Measurements from ENCODE around the gene PRRT3.
A peak's percentile ranks its signal among the peaks of the same experiment; 100 is the strongest.

Gene PRRT3

GRCh38 chr3:9951962-9952805 is at the start of gene PRRT3:
PRRT3 (minus strand) TSS chr3:9952408; CDS start chr3:9950115, 2,293 bp downstream.
- Histone ChIP-seq H3K9me3 (ENCODE audit: low read length) (no peaks in the 10 kb centered on the region), H3K4me3 (ENCODE audit: low read length) (peak within 1 kb of the TSS; percentile 80), H3K27me3 (ENCODE audit: insufficient read depth, low read length) (no peaks in the 10 kb centered on the region), H2AFZ (ENCODE audit: low read depth, low read length) (peak within 1 kb of the TSS; percentile 74), H3K36me3 (ENCODE audit: insufficient read depth, low read length) (peaks cover 3% of the 10 kb centered on the region), H3K4me1 (ENCODE audit: insufficient read depth, low read length) (no peaks in the 10 kb centered on the region)

GRCh38 chr3:10000686-10001085 is 48.5 kb upstream of the PRRT3 start:
- Histone ChIP-seq H3K36me3 (ENCODE audit: insufficient read depth, low read length) (peaks cover 51% of the 10 kb centered on the region), H3K27me3 (ENCODE audit: insufficient read depth, low read length) (no peaks in the 10 kb centered on the region), H2AFZ (ENCODE audit: low read depth, low read length) (no peak overlapping the region), H3K4me1 (ENCODE audit: insufficient read depth, low read length) (no peaks in the 10 kb centered on the region), H3K9me3 (ENCODE audit: low read length) (peaks cover 2% of the 10 kb centered on the region), H3K4me3 (ENCODE audit: low read length) (no peak overlapping the region)

GRCh38 chr3:9994086-9994844 is 42.1 kb upstream of the PRRT3 start:
- H3K4me1 ChIP-seq (ENCODE audit: insufficient read depth, low read length), result no peaks in the 10 kb centered on the region
- H3K36me3 ChIP-seq (ENCODE audit: insufficient read depth, low read length), result peaks cover 22% of the 10 kb centered on the region
- H2AFZ ChIP-seq (ENCODE audit: low read depth, low read length), result no peak overlapping the region
- peaks cover 2% of the 10 kb centered on the region for H3K9me3 ChIP-seq (ENCODE audit: low read length)
- H3K27me3 ChIP-seq (ENCODE audit: insufficient read depth, low read length), result no peaks in the 10 kb centered on the region
- no peak overlapping the region for H3K4me3 ChIP-seq (ENCODE audit: low read length)

- peaks cover 8% of the 10 kb centered on the region for H3K36me3 ChIP-seq (ENCODE audit: insufficient read depth, low read length)
- H3K4me3 ChIP-seq (ENCODE audit: low read length), result peak overlapping the region; percentile 65
- H3K4me1 ChIP-seq (ENCODE audit: insufficient read depth, low read length), result peaks cover 22% of the 10 kb centered on the region
- H3K9me3 ChIP-seq (ENCODE audit: low read length), result no peaks in the 10 kb centered on the region
- H3K27me3 ChIP-seq (ENCODE audit: insufficient read depth, low read length), result no peaks in the 10 kb centered on the region
- peak overlapping the region; percentile 36 for H2AFZ ChIP-seq (ENCODE audit: low read depth, low read length)
Observed at GRCh38 chr3:9986230-9986725, 34.1 kb upstream of the PRRT3 start.

- peaks cover 37% of the 10 kb centered on the region for H3K36me3 ChIP-seq (ENCODE audit: insufficient read depth, low read length)
Observed at GRCh38 chr3:9980251-9980650, 28.0 kb upstream of the PRRT3 start.

GRCh38 chr3:9978710-9979305 is 26.6 kb upstream of the PRRT3 start:
- no peaks in the 10 kb centered on the region for H3K4me1 ChIP-seq (ENCODE audit: insufficient read depth, low read length)
- no peaks in the 10 kb centered on the region for H3K9me3 ChIP-seq (ENCODE audit: low read length)
- peaks cover 46% of the 10 kb centered on the region for H3K36me3 ChIP-seq (ENCODE audit: insufficient read depth, low read length)
- H3K27me3 ChIP-seq (ENCODE audit: insufficient read depth, low read length), result no peaks in the 10 kb centered on the region
- H2AFZ ChIP-seq (ENCODE audit: low read depth, low read length), result no peak overlapping the region
- H3K4me3 ChIP-seq (ENCODE audit: low read length), result no peak overlapping the region

More at GRCh38 chr3:9980251-9980650, 28.0 kb upstream of the PRRT3 start:
- Histone ChIP-seq H3K9me3 (ENCODE audit: low read length) (no peaks in the 10 kb centered on the region), H3K4me1 (ENCODE audit: insufficient read depth, low read length) (peaks cover 2% of the 10 kb centered on the region), H3K27me3 (ENCODE audit: insufficient read depth, low read length) (no peaks in the 10 kb centered on the region), H3K4me3 (ENCODE audit: low read length) (no peak overlapping the region), H2AFZ (ENCODE audit: low read depth, low read length) (no peak overlapping the region)

GRCh38 chr3:9976721-9977709 is 24.8 kb upstream of the PRRT3 start:
- no peak overlapping the region for H2AFZ ChIP-seq (ENCODE audit: low read depth, low read length)
- H3K27me3 ChIP-seq (ENCODE audit: insufficient read depth, low read length), result no peaks in the 10 kb centered on the region
- no peaks in the 10 kb centered on the region for H3K4me1 ChIP-seq (ENCODE audit: insufficient read depth, low read length)
- no peak overlapping the region for H3K4me3 ChIP-seq (ENCODE audit: low read length)
- peaks cover 52% of the 10 kb centered on the region for H3K36me3 ChIP-seq (ENCODE audit: insufficient read depth, low read length)
- no peaks in the 10 kb centered on the region for H3K9me3 ChIP-seq (ENCODE audit: low read length)

- Histone ChIP-seq H3K36me3 (ENCODE audit: insufficient read depth, low read length) (peaks cover 77% of the 10 kb centered on the region), H3K4me3 (ENCODE audit: low read length) (no peak overlapping the region), H2AFZ (ENCODE audit: low read depth, low read length) (no peak overlapping the region), H3K4me1 (ENCODE audit: insufficient read depth, low read length) (no peaks in the 10 kb centered on the region), H3K27me3 (ENCODE audit: insufficient read depth, low read length) (no peaks in the 10 kb centered on the region), H3K9me3 (ENCODE audit: low read length) (no peaks in the 10 kb centered on the region)
Observed at GRCh38 chr3:9970020-9970652, 17.9 kb upstream of the PRRT3 start.

- H3K36me3 ChIP-seq (ENCODE audit: insufficient read depth, low read length), result peaks cover 77% of the 10 kb centered on the region
Observed at GRCh38 chr3:9969632-9970019, 17.4 kb upstream of the PRRT3 start.

GRCh38 chr3:9966841-9967240 is 14.6 kb upstream of the PRRT3 start:
- peaks cover 75% of the 10 kb centered on the region for H3K36me3 ChIP-seq (ENCODE audit: insufficient read depth, low read length)
- no peaks in the 10 kb centered on the region for H3K4me1 ChIP-seq (ENCODE audit: insufficient read depth, low read length)
- H3K4me3 ChIP-seq (ENCODE audit: low read length), result no peak overlapping the region
- H2AFZ ChIP-seq (ENCODE audit: low read depth, low read length), result no peak overlapping the region
- H3K9me3 ChIP-seq (ENCODE audit: low read length), result no peaks in the 10 kb centered on the region
- no peaks in the 10 kb centered on the region for H3K27me3 ChIP-seq (ENCODE audit: insufficient read depth, low read length)

More at GRCh38 chr3:9969632-9970019, 17.4 kb upstream of the PRRT3 start:
- H3K27me3 ChIP-seq (ENCODE audit: insufficient read depth, low read length), result no peaks in the 10 kb centered on the region
- H3K9me3 ChIP-seq (ENCODE audit: low read length), result no peaks in the 10 kb centered on the region
- no peaks in the 10 kb centered on the region for H3K4me1 ChIP-seq (ENCODE audit: insufficient read depth, low read length)
- H3K4me3 ChIP-seq (ENCODE audit: low read length), result no peak overlapping the region
- H2AFZ ChIP-seq (ENCODE audit: low read depth, low read length), result no peak overlapping the region

GRCh38 chr3:9965200-9965875 is 13.1 kb upstream of the PRRT3 start:
- peaks cover 62% of the 10 kb centered on the region for H3K36me3 ChIP-seq (ENCODE audit: insufficient read depth, low read length)
- H2AFZ ChIP-seq (ENCODE audit: low read depth, low read length), result no peak overlapping the region
- no peaks in the 10 kb centered on the region for H3K27me3 ChIP-seq (ENCODE audit: insufficient read depth, low read length)

More at GRCh38 chr3:9965200-9965875, 13.1 kb upstream of the PRRT3 start:
- H3K9me3 ChIP-seq (ENCODE audit: low read length), result no peaks in the 10 kb centered on the region
- H3K4me3 ChIP-seq (ENCODE audit: low read length), result no peak overlapping the region
- H3K4me1 ChIP-seq (ENCODE audit: insufficient read depth, low read length), result no peaks in the 10 kb centered on the region
